ENCODE results near the gene TPBGL.

Gene TPBGL

GRCh38 chr11:75200051-75200450 lies 40.5 kb upstream of the TPBGL start:
- no peak overlapping the region for H3K4me3 ChIP-seq (replicated peaks; ENCODE audit: low read depth, low read length)
- no peaks in the 10 kb centered on the region for H3K36me3 ChIP-seq (ENCODE audit: control insufficient read depth, insufficient read depth, low read length)
- no peak for TF ChIP-seq CTCF (IDR thresholded peaks at IDR 0.05; ENCODE audit: insufficient read depth, low read length, poor library complexity, severe bottlenecking)
- no peak for DNase-seq (ENCODE audit: extremely low read depth, insufficient read length)
- peaks cover 4% of the 10 kb centered on the region for H3K27me3 ChIP-seq (replicated peaks; ENCODE audit: control insufficient read depth, insufficient read depth, low read length)

- DNase-seq (ENCODE audit: extremely low read depth, insufficient read length), result no peak
- TF ChIP-seq CTCF (IDR thresholded peaks at IDR 0.05; ENCODE audit: insufficient read depth, low read length, poor library complexity, severe bottlenecking), result no peak
- Histone ChIP-seq H3K27me3 (replicated peaks; ENCODE audit: control insufficient read depth, insufficient read depth, low read length) (peaks cover 4% of the 10 kb centered on the region), H3K4me3 (replicated peaks; ENCODE audit: low read depth, low read length) (no peak overlapping the region), H3K36me3 (ENCODE audit: control insufficient read depth, insufficient read depth, low read length) (no peaks in the 10 kb centered on the region)
These were observed 40.0 kb upstream of the TPBGL start for GRCh38 chr11:75200531-75200930.

GRCh38 chr11:75201771-75202170 lies 38.8 kb upstream of the TPBGL start:
- DNase-seq (ENCODE audit: extremely low read depth, insufficient read length), result no peak
- Histone ChIP-seq H3K36me3 (ENCODE audit: control insufficient read depth, insufficient read depth, low read length) (no peaks in the 10 kb centered on the region), H3K27me3 (replicated peaks; ENCODE audit: control insufficient read depth, insufficient read depth, low read length) (peaks cover 4% of the 10 kb centered on the region), H3K4me3 (replicated peaks; ENCODE audit: low read depth, low read length) (no peak overlapping the region)
- TF ChIP-seq CTCF (IDR thresholded peaks at IDR 0.05; ENCODE audit: insufficient read depth, low read length, poor library complexity, severe bottlenecking), result no peak

GRCh38 chr11:75202195-75202594 lies 38.4 kb upstream of the TPBGL start:
- H3K36me3 ChIP-seq (ENCODE audit: control insufficient read depth, insufficient read depth, low read length), result no peaks in the 10 kb centered on the region
- no peak overlapping the region for H3K4me3 ChIP-seq (replicated peaks; ENCODE audit: low read depth, low read length)
- peaks cover 4% of the 10 kb centered on the region for H3K27me3 ChIP-seq (replicated peaks; ENCODE audit: control insufficient read depth, insufficient read depth, low read length)
- no peak for TF ChIP-seq CTCF (IDR thresholded peaks at IDR 0.05; ENCODE audit: insufficient read depth, low read length, poor library complexity, severe bottlenecking)
- DNase-seq (ENCODE audit: extremely low read depth, insufficient read length), result no peak

- no peaks in the 10 kb centered on the region for H3K36me3 ChIP-seq (ENCODE audit: control insufficient read depth, insufficient read depth, low read length)
- H3K4me3 ChIP-seq (replicated peaks; ENCODE audit: low read depth, low read length), result no peak overlapping the region
- no peak for DNase-seq (ENCODE audit: extremely low read depth, insufficient read length)
- peaks cover 4% of the 10 kb centered on the region for H3K27me3 ChIP-seq (replicated peaks; ENCODE audit: control insufficient read depth, insufficient read depth, low read length)
- no peak for TF ChIP-seq CTCF (IDR thresholded peaks at IDR 0.05; ENCODE audit: insufficient read depth, low read length, poor library complexity, severe bottlenecking)
These were observed 37.4 kb upstream of the TPBGL start for GRCh38 chr11:75203138-75203537.

- Histone ChIP-seq H3K4me3 (replicated peaks; ENCODE audit: low read depth, low read length) (no peak overlapping the region), H3K36me3 (ENCODE audit: control insufficient read depth, insufficient read depth, low read length) (no peaks in the 10 kb centered on the region), H3K27me3 (replicated peaks; ENCODE audit: control insufficient read depth, insufficient read depth, low read length) (peaks cover 4% of the 10 kb centered on the region)
- no peak for TF ChIP-seq CTCF (IDR thresholded peaks at IDR 0.05; ENCODE audit: insufficient read depth, low read length, poor library complexity, severe bottlenecking)
- no peak for DNase-seq (ENCODE audit: extremely low read depth, insufficient read length)
These were observed 36.9 kb upstream of the TPBGL start for GRCh38 chr11:75203641-75204011.

Data from GM06990 (cell line).